Activated T-cell treated with anti-CD3 and anti-CD28 coated beads, Interleukin-2, amount 50 U/mL, for 1 hour (primary cell): Measurements from ENCODE around the gene PCDH9.

Experiments used
- DNase-seq: peaks from one replicate; pipeline ENCODE4 v3.0.0-alpha.2; 2020

Gene PCDH9

GRCh38 chr13:66503890-66504289, 726.2 kb downstream of the PCDH9 start:
- DNase-seq, result no peak

GRCh38 chr13:66501181-66501580, 729.0 kb downstream of the PCDH9 start:
- no peak for DNase-seq

- DNase-seq, result no peak
These were observed 737.7 kb downstream of the PCDH9 start for GRCh38 chr13:66492479-66492878.

DNA sequence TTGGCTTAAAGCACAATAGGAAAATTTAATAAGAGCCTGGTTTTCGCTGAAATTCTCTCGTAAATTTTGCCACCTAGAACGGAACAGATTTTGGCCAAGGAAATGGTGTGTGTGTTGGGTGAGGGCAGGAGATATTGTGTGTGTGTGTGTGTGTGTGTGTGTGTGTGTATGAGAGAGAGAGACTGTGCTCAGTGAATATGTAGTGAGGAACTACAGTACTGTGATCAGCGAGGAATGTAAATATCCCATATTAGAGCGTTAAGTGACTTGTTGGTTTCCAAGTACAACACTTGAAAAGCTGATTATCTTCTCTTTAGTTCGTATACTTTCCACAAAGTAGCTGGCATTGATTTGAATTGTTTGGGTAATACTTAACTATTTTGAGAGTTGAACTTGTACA, 738.9 kb downstream of the PCDH9 start:
- DNase-seq, result no peak

DNA sequence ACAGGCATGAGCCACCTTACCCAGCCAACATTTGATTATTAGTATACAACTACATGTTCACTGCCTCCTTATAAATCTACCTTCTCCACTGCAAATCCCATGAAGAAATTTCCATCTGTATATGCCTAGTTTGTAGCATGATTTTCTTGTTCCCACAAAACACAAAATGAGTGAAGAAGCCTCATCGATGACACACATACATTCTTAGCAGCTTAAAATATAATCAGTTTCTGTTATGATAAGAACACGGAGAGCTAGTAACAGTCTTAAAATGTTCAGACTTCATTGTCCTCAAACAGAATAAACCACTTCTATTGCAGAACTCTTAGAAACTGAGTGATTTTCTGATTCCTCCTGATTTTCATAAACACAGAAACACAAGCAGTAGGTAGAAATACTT, 740.5 kb downstream of the PCDH9 start:
- DNase-seq, result no peak

- no peak for DNase-seq
These were observed 741.0 kb downstream of the PCDH9 start for GRCh38 chr13:66489172-66489571.

DNA sequence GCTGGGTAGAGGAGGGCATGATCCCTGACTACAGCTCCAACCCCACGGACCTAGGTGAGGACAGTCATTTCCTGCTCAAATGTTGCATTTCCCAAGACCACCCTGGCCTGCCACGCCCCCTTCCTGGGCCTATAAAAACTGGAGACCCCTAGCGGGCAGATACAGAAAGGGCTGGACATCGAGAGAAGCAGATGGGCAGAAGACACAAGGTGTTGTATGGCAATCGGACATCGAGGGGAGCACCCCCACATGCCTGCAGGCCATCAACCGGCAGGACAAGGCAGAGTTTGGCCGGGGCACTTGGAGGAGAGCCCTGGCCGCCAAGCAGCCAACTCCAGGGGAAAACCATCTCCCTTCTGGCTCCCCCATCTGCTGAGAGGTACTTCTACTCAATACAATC, 746.4 kb downstream of the PCDH9 start:
- no peak for DNase-seq

DNA sequence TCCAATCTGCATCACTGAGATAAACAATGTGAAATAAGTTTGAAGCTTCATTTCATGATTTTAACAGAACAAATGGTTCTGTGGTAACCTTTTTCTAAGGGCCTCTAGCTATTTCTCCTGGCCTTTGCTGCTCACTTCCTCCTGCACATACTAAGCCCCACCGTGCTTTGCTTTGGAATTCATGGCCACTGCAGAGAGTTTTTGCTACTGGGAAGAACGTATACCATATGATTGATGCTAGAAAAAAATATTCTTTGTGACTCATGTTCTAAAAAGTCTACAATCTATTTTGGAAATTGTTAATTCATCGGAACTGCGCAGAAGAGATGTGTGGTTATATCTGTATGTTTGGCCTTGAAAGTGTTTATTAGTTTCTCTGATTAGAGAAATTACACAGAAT, 747.3 kb downstream of the PCDH9 start:
- DNase-seq, result no peak

GRCh38 chr13:66477816-66478215, 752.3 kb downstream of the PCDH9 start:
- DNase-seq, result no peak

- DNase-seq, result no peak
These were observed 755.1 kb downstream of the PCDH9 start for GRCh38 chr13:66475061-66475460.

DNA sequence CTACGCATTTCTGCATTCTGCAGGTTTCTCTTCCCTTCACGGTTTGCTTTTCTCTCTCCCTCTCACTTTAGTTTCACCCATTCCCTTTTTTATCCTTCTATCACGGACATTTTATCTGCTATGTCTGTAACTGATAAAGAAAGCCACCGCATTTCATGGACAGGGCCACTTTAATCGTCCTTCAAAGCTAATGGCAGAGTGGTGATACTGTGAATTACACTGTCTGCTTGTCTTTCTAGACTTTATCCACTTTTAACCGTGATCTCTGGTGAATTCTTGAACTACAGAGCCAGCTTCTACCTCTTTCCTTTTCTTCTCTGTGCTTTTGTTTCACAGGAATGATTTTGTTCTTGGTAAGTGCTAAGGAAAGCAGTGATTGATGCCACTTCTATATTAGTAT, 760.4 kb downstream of the PCDH9 start:
- DNase-seq, result no peak

GRCh38 chr13:66468656-66469055, 761.5 kb downstream of the PCDH9 start:
- DNase-seq, result no peak

GRCh38 chr13:66462187-66462586, 767.9 kb downstream of the PCDH9 start:
- no peak for DNase-seq

DNA sequence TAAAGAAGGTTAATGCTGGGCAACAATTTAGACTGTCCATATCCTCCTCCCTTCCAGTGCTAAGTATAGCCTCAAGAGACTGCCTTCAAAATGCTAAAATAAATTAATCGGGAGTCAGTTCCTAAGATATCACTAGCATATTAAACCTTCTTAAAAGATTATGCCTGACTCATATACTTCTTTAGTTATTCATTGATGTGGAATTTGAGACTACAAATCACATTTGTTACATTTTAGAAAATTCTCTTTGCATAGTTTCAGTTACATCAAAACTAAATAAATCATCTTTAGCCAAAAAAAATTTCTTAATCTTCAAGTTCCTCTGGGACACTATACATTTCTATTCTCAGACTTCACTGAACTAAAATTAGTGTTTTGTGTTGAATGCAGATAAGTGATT, 769.1 kb downstream of the PCDH9 start:
- no peak for DNase-seq

GRCh38 chr13:66459634-66460033, 770.5 kb downstream of the PCDH9 start:
- DNase-seq, result no peak

- no peak for DNase-seq
These were observed 771.0 kb downstream of the PCDH9 start for GRCh38 chr13:66459143-66459542.

DNA sequence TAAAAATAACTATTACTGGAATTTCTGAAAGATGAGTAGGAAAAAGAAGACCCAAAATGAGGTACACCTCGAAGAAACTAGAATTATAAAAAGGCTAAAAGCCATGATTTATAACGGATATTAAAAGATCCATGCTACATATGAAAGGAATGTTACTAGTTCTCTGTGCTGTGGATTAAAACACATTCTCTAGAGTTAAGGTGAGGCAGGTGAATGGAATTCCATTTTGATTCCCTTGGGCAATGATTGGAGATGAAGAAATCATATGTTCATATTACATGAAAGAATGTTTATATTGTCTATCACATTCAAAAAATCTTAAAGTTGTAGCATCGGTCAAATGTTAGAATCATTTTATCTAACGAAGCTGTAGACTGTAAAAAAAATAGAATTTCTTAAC, 783.7 kb downstream of the PCDH9 start:
- DNase-seq, result no peak

DNA sequence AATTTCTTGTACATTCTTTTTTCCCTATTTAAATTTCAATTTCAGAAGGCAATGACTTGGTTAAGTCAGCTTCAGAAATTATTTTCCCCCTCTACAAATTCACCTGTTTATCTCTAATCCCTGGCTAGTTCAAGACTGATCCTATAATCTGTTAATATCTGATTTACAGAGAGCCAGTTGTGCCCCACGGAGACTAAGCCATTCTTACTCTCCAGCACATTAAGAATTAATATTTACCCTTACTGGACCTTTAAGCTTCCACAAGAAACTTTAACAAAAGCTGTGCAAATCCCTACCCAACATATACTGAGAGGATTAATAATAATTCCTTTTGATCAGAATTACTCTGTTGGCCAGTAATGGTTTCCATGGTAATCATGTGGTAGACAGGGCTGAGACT, 786.2 kb downstream of the PCDH9 start:
- DNase-seq, result no peak

DNA sequence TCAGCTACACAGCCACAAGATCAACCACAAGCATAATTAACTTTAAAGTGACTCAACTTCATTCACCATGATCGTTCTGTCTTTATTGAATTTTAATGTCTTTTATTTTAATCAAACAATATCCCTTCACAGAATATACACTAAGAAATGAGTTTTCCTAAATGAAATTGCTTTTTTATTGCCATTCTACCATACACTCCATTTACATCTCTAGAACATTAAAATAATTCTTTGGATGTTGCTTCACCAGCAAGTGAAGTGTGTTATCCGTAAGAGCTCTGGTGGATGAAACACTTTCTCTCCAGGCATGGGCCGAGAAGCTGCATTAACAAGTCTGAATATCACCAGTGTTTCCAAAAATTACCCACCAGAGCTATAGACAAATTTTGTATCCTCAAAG, 789.2 kb downstream of the PCDH9 start:
- DNase-seq, result no peak

DNA sequence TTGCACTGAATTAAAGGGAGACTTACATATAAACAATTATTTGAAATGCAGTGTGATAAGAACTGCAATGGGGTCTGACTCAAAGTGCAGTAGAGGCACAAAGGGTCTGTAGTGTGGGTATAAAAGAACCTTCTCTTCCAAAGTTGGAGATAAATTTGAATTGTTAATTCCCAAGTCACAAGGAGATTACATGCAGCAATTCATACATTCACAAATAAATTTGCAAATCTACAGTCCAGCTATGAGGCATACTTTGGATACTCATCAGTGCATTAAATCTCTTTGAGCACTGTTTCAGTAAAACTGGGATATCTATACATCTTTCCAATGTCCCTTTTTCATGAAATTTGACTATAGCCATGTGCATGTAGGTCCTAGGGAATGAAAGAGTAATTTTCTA, 799.4 kb downstream of the PCDH9 start:
- DNase-seq, result no peak

- no peak for DNase-seq
These were observed 799.9 kb downstream of the PCDH9 start for GRCh38 chr13:66430269-66430668.

- DNase-seq, result no peak
These were observed 801.0 kb downstream of the PCDH9 start for GRCh38 chr13:66429156-66429555.

- DNase-seq, result no peak
These were observed 802.7 kb downstream of the PCDH9 start for GRCh38 chr13:66427458-66427861.

DNA sequence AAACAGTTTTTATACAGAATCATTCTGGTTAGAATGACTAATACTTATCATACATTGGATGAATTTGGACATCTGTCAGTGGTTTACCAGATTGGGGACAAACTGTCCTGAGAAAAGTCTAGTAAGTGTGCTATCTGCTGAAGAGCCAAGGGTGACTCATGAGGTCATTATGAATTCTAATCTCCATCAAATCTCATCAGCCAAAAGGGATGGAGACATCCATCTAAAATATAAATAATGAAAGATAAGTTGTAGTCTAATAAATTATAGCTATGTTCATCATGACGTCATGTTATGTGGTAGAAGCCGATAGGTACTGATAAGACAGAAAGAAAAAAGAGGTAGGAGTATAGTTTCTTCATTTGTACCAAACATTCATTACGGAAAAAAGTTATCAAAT, 804.4 kb downstream of the PCDH9 start:
- no peak for DNase-seq

- no peak for DNase-seq
These were observed 805.7 kb downstream of the PCDH9 start for GRCh38 chr13:66424422-66424821.

DNA sequence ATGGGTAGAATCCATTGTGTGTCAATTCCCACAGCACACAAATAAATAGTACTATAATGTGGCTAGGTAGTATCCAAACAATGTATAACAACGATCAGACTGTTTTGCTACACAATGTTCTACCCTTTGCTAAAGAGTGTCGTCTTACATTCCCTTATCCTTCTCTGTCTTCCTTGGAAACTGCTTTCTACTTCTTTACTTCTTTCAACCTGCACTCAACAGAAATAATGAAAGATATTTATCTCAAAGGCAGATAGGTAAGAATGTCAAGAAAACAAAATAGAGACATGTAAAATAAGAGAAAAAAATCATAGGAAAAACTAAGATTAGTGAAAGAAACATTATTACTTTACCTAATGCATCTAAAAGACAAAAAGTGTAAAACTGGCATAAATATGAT, 814.7 kb downstream of the PCDH9 start:
- DNase-seq, result no peak
